Measurements from ENCODE around the gene VEGFB.

DNA sequence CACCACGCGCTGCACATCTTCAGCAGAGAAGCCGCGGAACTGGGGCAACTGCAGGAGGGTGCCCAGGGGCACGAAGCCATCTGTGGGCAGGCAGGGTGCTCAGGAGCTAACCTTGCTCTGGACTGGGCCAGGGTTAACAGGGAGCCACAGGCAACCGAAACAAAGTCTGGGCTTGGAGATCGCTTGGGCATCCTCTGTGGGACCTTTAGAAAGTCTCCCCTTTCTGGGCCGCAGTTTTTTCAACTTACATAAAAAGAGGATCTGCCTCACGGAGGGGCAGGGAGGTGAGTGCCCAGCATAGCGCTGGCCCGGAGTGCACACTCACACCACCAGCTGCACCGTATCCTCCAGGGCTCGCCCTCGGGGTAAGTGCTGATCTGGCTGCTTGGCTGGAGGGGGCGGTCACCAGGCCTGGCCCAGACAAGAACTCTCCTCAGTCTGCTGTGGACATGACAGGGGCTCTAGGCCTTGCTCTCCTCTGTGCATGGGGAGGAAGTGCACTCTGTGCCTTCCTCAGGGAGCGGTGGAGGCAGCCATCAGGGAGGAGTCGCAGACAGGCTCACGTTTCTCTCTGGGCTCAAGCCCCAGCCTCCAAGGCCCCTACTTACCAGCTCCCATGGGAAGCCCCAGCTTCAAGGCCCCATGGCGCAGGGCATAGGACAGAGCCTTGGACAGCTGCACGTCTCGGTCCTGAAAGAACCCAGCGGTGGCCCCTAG is 9.3 kb upstream of the VEGFB start:
- no peak for TF ChIP-seq EP300 (IDR thresholded peaks at IDR 0.05)
- no peak for TF ChIP-seq CTCF (IDR thresholded peaks at IDR 0.05)
- TF ChIP-seq POLR2A (IDR thresholded peaks at IDR 0.05) = peak in 1 of 2 donors; percentile 0
